ENCODE results near the gene IP6K3. TPM values are rescaled to one million over a fixed set of nuclear protein-coding genes. Genes with fewer than 3 reads are reported as not detected.

The IP6K3 gene
- total RNA-seq, 1 donor from 2014 or later, result 0.75 TPM

GRCh38 chr6:33746036-33746600 lies 587 bp downstream of the IP6K3 start:
- Mint-ChIP-seq H3K27me3 (peaks cover 3% of the 10 kb centered on the region), H3K36me3 (no peaks in the 10 kb centered on the region), H3K4me1 (ENCODE audit: unreplicated experiment) (peaks cover 53% of the 10 kb centered on the region), H3K27ac (no peak overlapping the region), H3K9me3 (no peaks in the 10 kb centered on the region), H3K4me3 (no peak overlapping the region)
- no peak for DNase-seq (ENCODE audit: extremely low spot score, unreplicated experiment)
- TF ChIP-seq CTCF (conservative IDR thresholded peaks at IDR 0.05), result no peak

- Mint-ChIP-seq H3K9me3 (no peaks in the 10 kb centered on the region), H3K36me3 (no peaks in the 10 kb centered on the region), H3K4me1 (ENCODE audit: unreplicated experiment) (peaks cover 48% of the 10 kb centered on the region), H3K4me3 (peak overlapping the region; percentile 73), H3K27me3 (peaks cover 3% of the 10 kb centered on the region), H3K27ac (peak overlapping the region; percentile 63)
- no peak for TF ChIP-seq CTCF (conservative IDR thresholded peaks at IDR 0.05)
- no peak for DNase-seq (ENCODE audit: extremely low spot score, unreplicated experiment)
Observed at GRCh38 chr6:33745548-33745947, 1.2 kb downstream of the IP6K3 start.

DNA sequence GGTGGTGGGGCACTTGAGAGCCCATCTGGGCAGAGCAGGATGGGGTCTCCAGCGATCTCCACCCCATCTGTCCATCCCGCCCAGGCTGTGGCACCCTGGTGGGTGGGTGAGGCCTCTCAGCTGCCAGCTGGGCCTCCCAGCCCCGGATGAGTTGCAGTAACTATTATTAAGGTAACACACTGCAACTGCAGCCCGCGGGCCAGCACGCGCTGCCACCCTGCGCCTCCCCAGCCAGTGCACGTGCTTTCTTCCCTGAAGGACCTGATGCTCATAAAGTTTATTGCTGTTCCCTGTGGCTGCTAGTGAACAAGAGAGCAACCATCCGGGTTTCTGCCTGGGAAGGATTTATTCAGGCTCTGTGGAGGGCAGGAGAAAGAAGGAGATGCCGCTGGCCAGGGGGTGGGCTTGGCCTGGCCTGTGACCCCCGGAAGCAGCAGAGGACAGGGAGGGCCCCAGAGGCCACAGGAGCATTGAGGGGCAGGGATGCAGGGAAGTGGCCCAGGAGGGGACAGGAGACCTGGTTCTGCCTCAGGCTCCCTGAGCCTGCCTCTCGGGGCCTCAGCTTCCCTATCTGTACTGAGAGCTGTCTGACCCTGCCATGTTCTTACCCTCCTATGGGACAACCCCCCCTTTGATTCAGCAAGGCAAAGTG lies 1.7 kb downstream of the IP6K3 start:
- Mint-ChIP-seq H3K4me3 (peak overlapping the region; percentile 73), H3K36me3 (no peaks in the 10 kb centered on the region)

GRCh38 chr6:33744001-33744848 lies 2.5 kb downstream of the IP6K3 start:
- Mint-ChIP-seq H3K4me3 (peak overlapping the region; percentile 28), H3K27ac (peak overlapping the region; percentile 22), H3K27me3 (peaks cover 3% of the 10 kb centered on the region), H3K4me1 (ENCODE audit: unreplicated experiment) (peaks cover 37% of the 10 kb centered on the region), H3K36me3 (no peaks in the 10 kb centered on the region), H3K9me3 (no peaks in the 10 kb centered on the region)
- DNase-seq (ENCODE audit: extremely low spot score, unreplicated experiment), result no peak
- peak; percentile 90 for TF ChIP-seq CTCF (conservative IDR thresholded peaks at IDR 0.05)

More for the DNA sequence above, 1.7 kb downstream of the IP6K3 start:
- peaks cover 43% of the 10 kb centered on the region for H3K4me1 Mint-ChIP-seq (ENCODE audit: unreplicated experiment)
- no peak overlapping the region for H3K27ac Mint-ChIP-seq
- TF ChIP-seq CTCF (conservative IDR thresholded peaks at IDR 0.05), result no peak
- no peak for DNase-seq (ENCODE audit: extremely low spot score, unreplicated experiment)
- no peaks in the 10 kb centered on the region for H3K9me3 Mint-ChIP-seq
- H3K27me3 Mint-ChIP-seq, result peaks cover 3% of the 10 kb centered on the region

DNA sequence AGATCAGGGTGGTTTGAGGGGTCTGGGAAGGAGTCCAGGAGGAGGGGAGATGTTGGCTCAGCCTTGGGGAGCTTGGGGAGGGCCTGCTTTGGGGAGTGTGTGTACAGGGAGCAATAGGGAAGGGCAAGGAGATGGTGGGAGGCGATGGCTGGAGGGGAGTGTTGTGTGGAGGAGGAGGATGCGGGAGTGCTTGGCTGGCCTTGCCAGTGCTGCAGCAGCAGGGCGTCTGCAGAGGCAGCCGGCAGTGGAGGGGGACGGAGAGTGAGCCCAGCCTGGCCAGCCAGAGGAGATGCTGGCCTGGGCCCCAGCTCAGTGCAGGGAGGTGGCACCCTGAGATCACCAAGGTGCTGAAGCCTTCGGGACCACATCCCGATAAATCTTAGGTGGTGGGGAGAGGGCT lies 3.9 kb downstream of the IP6K3 start:
- H3K4me1 Mint-ChIP-seq (ENCODE audit: unreplicated experiment), result peaks cover 33% of the 10 kb centered on the region

More for the DNA sequence above, 3.9 kb downstream of the IP6K3 start:
- Mint-ChIP-seq H3K4me3 (no peak overlapping the region), H3K36me3 (no peaks in the 10 kb centered on the region), H3K9me3 (no peaks in the 10 kb centered on the region), H3K27me3 (peaks cover 3% of the 10 kb centered on the region), H3K27ac (no peak overlapping the region)
- no peak for DNase-seq (ENCODE audit: extremely low spot score, unreplicated experiment)
- TF ChIP-seq CTCF (conservative IDR thresholded peaks at IDR 0.05), result no peak
